K562 (cell line): ENCODE results near the gene PHOX2A. TPM values are rescaled to one million over a fixed set of nuclear protein-coding genes. Genes with fewer than 3 reads are reported as not detected.

Experiments
- BRD9 ChIP-seq: fragments of 450-650 bp; IDR thresholded peaks from 2 replicates; pipeline ENCODE4 v1.6.1; 2018; ENCODE audit warnings: low read depth; ENCODE audit not compliant: partially characterized antibody
- CAMTA2 ChIP-seq: fragments of 250-450 bp; sonication (Bioruptor Pico); conservative IDR thresholded peaks from 2 replicates; pipeline ENCODE4 v1.5.1; 2022
- CBFB ChIP-seq: sonication (generic); formaldehyde crosslinking; IDR thresholded peaks from 2 replicates; pipeline ENCODE4 v1.4.0; 2020; ENCODE audit warnings: mild to moderate bottlenecking, missing genetic modification reagents
- CBX5 ChIP-seq: IDR thresholded peaks from 2 replicates; pipeline ENCODE4 v1.6.1; 2014; ENCODE audit warnings: low read depth, borderline replicate concordance
- CGGBP1 ChIP-seq: fragments of 250-450 bp; sonication (Bioruptor Pico); IDR thresholded peaks from 2 replicates; pipeline ENCODE4 v1.9.0; 2021; ENCODE audit warnings: mild to moderate bottlenecking
- EP400 ChIP-seq: fragments of 450-650 bp; IDR thresholded peaks from 2 replicates; pipeline ENCODE4 v1.6.1; 2017; ENCODE audit warnings: antibody characterized with exemption, mild to moderate bottlenecking, moderate library complexity
- GTF3C2 ChIP-seq: IDR thresholded peaks from 3 replicates; pipeline ENCODE4 v1.6.1; 2011; ENCODE audit warnings: borderline replicate concordance, mild to moderate bottlenecking, moderate library complexity; ENCODE audit not compliant: insufficient read length; ENCODE audit errors: extremely low read depth
- HCFC1 ChIP-seq: IDR thresholded peaks from 2 replicates; pipeline ENCODE4 v1.6.1; 2012; ENCODE audit warnings: low read depth, low read length, improper control_type of control experiment
- HEY1 ChIP-seq: fragments of 250-450 bp; sonication (Bioruptor Pico); IDR thresholded peaks from 2 replicates; pipeline ENCODE4 v1.5.0; 2020; ENCODE audit warnings: mild to moderate bottlenecking, moderate library complexity, borderline replicate concordance
- NFATC3 ChIP-seq: fragments of 450-650 bp; IDR thresholded peaks from 2 replicates; pipeline ENCODE4 v1.6.1; 2017; ENCODE audit warnings: mild to moderate bottlenecking
- PML ChIP-seq: IDR thresholded peaks from 2 replicates; pipeline ENCODE4 v1.6.1; 2012; ENCODE audit warnings: low read length, inconsistent platforms
- POLR3G ChIP-seq: IDR thresholded peaks from 2 replicates; pipeline ENCODE4 v1.6.1; 2011; ENCODE audit not compliant: insufficient read length, insufficient replicate concordance; ENCODE audit errors: extremely low read depth
- RUNX1 ChIP-seq: sonication (generic); IDR thresholded peaks from 2 replicates; pipeline ENCODE4 v1.6.1; 2016; ENCODE audit warnings: antibody characterized with exemption, low read depth
- SUPT5H ChIP-seq: fragments of 450-650 bp; IDR thresholded peaks from 2 replicates; pipeline ENCODE4 v1.6.1; 2016
- ZNF124 ChIP-seq: sonication (generic); formaldehyde crosslinking; IDR thresholded peaks from 2 replicates; pipeline ENCODE4 v1.8.1; 2022; ENCODE audit warnings: missing genetic modification reagents
- ZNF23 ChIP-seq: fragments of 250-450 bp; sonication (Bioruptor Pico); IDR thresholded peaks from 2 replicates; pipeline ENCODE4 v1.4.0; 2020; ENCODE audit warnings: mild to moderate bottlenecking
- ZNF347 ChIP-seq: fragments of 450-650 bp; formaldehyde crosslinking; IDR thresholded peaks from 2 replicates; pipeline ENCODE4 v1.4.0; 2020; ENCODE audit warnings: low read depth, mild to moderate bottlenecking, moderate library complexity
- ZNF764 ChIP-seq: fragments of 250-450 bp; sonication (Bioruptor Pico); IDR thresholded peaks from 2 replicates; pipeline ENCODE4 v1.4.0; 2020; ENCODE audit warnings: low read depth, mild to moderate bottlenecking, moderate library complexity
- polyA plus RNA-seq, 8 experiments: library from polyadenylated mRNA; depleted of rRNA in 4 of 8; stranded (reverse) in 5 of 8; unstranded in 3 of 8; fragments of >200 nt; fragmentation: Nextera tagmentation in 2 of 8; fragmentation: Illumina TruSeq in 1 of 8; extraction: Ambion mirVana in 2 of 8; extraction: Trizol in 1 of 8; gene quantifications; 2 replicates each; pipeline versions ENCODE4 v1.2.1 to v1.2.3, GENCODE V29; 2011 to 2014; ENCODE audit warnings: inconsistent platforms in 1 of 8, missing spikeins in 1 of 8
- total RNA-seq, 7 experiments: library from RNA; depleted of rRNA in 6 of 7; stranded (reverse); fragments of >200 nt in 6 of 7; fragmentation: Illumina TruSeq in 2 of 7; extraction: Trizol in 2 of 7; gene quantifications; 2 replicates each; pipeline versions ENCODE4 v1.2.1 to v1.2.3, GENCODE V29; 2011 to 2021; ENCODE audit warnings: low replicate concordance in 1 of 7
- TF ChIP-seq, protein P1 (sequence below): fragments of 200-800 bp; sonication (Bioruptor generic); IDR thresholded peaks from 2 replicates; pipeline ENCODE4 v1.6.1; 2017; ENCODE audit warnings: missing genetic modification characterization, missing compliant biosample characterization
- TF ChIP-seq, protein P2 (sequence below): fragments of 450-650 bp; IDR thresholded peaks from 2 replicates; pipeline ENCODE4 v1.6.1; 2017; ENCODE audit warnings: antibody characterized with exemption, mild to moderate bottlenecking

Gene PHOX2A
- total and polyA plus RNA-seq, 9 of the 15 experiments (the other 6 are each of a cell fraction or from before 2014, with no cell fraction given), result not detected

DNA sequence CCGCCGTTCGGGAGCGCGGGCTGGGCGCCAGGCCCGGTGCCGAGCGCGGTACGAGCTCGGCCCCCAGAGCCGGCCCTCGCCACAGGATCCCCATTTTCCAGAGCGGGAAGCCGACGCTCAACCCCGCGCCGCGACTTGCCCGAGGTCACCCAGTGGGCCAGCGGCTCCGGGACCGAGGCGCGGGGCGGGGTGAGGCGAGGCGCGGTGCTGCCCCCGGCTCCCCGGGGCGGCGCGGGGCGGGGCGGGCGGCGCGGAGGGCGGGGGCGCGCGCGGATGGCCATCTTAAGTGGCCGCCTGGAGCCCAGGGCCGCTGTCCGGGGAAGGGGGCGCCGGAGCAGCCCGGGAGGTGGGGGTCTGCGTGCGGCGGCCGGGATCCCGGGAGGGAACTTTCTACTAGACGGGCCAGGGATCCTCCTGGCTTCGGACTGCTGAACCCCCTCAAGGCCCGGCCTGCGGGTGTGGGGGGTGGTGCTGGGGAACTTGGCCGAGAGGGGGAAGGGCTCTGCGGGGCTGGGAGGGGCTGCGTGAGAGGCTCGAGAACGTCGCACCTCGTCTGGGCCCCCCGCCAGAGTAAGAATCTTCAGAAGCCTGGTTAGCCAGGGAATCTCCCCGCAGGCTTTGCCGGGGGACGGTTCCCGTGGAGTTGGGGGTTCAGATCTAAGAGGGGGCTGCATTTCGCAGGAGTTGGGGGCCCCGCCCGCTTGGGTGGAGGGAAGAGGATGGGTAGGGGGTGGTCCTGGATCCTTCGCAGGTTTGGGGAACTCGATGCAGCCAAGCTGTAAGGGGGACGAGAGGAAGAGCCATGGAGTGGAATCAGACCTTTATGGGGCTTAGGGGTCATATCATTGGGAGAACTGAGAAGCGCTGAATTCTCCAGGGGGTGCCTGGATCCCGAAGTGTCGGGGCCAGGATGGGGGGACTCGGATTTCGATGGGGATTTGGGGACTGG is 20.1 kb downstream of the PHOX2A start (continued):
- TF ChIP-seq GTF3C2 (no peak), EP400 (peak; percentile 58; the same call in 1 of the 2 replicates), RUNX1 (no peak), PML (no peak), BRD9 (no peak), NFATC3 (no peak), CGGBP1 (CRISPR knock-in tag) (no peak), CBX5 (no peak), POLR3G (no peak), ZNF347 (no peak), ZNF23 (CRISPR knock-in tag) (no peak), ZNF124 (no peak), HEY1 (no peak), ZNF764 (CRISPR knock-in tag) (no peak), CAMTA2 (CRISPR knock-in tag) (no peak), CBFB (no peak), HCFC1 (no peak), SUPT5H (peak; percentile 46; the same call in 1 of the 2 replicates)
- TF ChIP-seq, protein P1, sequence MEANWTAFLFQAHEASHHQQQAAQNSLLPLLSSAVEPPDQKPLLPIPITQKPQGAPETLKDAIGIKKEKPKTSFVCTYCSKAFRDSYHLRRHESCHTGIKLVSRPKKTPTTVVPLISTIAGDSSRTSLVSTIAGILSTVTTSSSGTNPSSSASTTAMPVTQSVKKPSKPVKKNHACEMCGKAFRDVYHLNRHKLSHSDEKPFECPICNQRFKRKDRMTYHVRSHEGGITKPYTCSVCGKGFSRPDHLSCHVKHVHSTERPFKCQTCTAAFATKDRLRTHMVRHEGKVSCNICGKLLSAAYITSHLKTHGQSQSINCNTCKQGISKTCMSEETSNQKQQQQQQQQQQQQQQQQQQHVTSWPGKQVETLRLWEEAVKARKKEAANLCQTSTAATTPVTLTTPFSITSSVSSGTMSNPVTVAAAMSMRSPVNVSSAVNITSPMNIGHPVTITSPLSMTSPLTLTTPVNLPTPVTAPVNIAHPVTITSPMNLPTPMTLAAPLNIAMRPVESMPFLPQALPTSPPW (CRISPR knock-in tag), result peak; percentile 92
- TF ChIP-seq, protein P2, sequence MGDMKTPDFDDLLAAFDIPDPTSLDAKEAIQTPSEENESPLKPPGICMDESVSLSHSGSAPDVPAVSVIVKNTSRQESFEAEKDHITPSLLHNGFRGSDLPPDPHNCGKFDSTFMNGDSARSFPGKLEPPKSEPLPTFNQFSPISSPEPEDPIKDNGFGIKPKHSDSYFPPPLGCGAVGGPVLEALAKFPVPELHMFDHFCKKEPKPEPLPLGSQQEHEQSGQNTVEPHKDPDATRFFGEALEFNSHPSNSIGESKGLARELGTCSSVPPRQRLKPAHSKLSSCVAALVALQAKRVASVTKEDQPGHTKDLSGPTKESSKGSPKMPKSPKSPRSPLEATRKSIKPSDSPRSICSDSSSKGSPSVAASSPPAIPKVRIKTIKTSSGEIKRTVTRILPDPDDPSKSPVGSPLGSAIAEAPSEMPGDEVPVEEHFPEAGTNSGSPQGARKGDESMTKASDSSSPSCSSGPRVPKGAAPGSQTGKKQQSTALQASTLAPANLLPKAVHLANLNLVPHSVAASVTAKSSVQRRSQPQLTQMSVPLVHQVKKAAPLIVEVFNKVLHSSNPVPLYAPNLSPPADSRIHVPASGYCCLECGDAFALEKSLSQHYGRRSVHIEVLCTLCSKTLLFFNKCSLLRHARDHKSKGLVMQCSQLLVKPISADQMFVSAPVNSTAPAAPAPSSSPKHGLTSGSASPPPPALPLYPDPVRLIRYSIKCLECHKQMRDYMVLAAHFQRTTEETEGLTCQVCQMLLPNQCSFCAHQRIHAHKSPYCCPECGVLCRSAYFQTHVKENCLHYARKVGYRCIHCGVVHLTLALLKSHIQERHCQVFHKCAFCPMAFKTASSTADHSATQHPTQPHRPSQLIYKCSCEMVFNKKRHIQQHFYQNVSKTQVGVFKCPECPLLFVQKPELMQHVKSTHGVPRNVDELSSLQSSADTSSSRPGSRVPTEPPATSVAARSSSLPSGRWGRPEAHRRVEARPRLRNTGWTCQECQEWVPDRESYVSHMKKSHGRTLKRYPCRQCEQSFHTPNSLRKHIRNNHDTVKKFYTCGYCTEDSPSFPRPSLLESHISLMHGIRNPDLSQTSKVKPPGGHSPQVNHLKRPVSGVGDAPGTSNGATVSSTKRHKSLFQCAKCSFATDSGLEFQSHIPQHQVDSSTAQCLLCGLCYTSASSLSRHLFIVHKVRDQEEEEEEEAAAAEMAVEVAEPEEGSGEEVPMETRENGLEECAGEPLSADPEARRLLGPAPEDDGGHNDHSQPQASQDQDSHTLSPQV, result 0 out of 2 replicates have a peak, but pooled peaks have one; percentile 55
